Left renal cortex interstitium (tissue), 4 donors: ENCODE results near the gene ACTL10. TPM values are rescaled to one million over a fixed set of nuclear protein-coding genes. Genes with fewer than 3 reads are reported as not detected.
A peak's percentile ranks its signal among the peaks of the same experiment; 100 is the strongest.
"Not testable (repeated sequence)": the region's sequence is repeated elsewhere in the genome, so short reads cannot be mapped to it uniquely, and the experiment has no call there.

ENCODE experiments used
- DNase-seq, 4 donors: peaks; one replicate each; pipeline ENCODE4 v3.0.0-alpha.2; 2013; ENCODE audit warnings: low read depth in 4 of 4, low spot score in 2 of 4, missing footprints in 1 of 4
- polyA plus RNA-seq, 4 donors: library from polyadenylated mRNA; unstranded; fragments of 120-200 nt; gene quantifications; one replicate each; pipeline ENCODE4 v1.2.1, GENCODE V29; 2013; ENCODE audit not compliant: insufficient read length in 4 of 4

ACTL10 gene
- polyA plus RNA-seq: under 1 TPM; 0.35 to 0.75 (median 0.55) TPM

- peak in 3 of 4 donors; percentile 90 to 95 (median 93) for DNase-seq
Observed at GRCh38 chr20:33666293-33667244, at the start of gene ACTL10. TSS of gene ACTL10 (plus strand) at chr20:33666943. CDS start at chr20:33667498, 555 bp downstream.

GRCh38 chr20:33621717-33622400 is 44.9 kb upstream of the ACTL10 start:
- no peak for DNase-seq

GRCh38 chr20:33622705-33623365 is 43.9 kb upstream of the ACTL10 start:
- DNase-seq: no peak

- no peak for DNase-seq
Observed at GRCh38 chr20:33624399-33624798, 42.3 kb upstream of the ACTL10 start.

- no peak for DNase-seq
Observed at GRCh38 chr20:33626190-33626589, 40.6 kb upstream of the ACTL10 start.

GRCh38 chr20:33627577-33628216 is 39.0 kb upstream of the ACTL10 start:
- DNase-seq: no peak

- DNase-seq: no peak
Observed at GRCh38 chr20:33629533-33629932, 37.2 kb upstream of the ACTL10 start.

- no peak for DNase-seq
Observed at GRCh38 chr20:33629979-33630378, 36.8 kb upstream of the ACTL10 start.

GRCh38 chr20:33630507-33630906 is 36.2 kb upstream of the ACTL10 start:
- no peak for DNase-seq

GRCh38 chr20:33631910-33632309 is 34.8 kb upstream of the ACTL10 start:
- DNase-seq: not testable (repeated sequence)

GRCh38 chr20:33635341-33635740 is 31.4 kb upstream of the ACTL10 start:
- no peak for DNase-seq

- no peak for DNase-seq
Observed at GRCh38 chr20:33636776-33637175, 30.0 kb upstream of the ACTL10 start.

GRCh38 chr20:33640287-33640686 is 26.5 kb upstream of the ACTL10 start:
- DNase-seq: no peak

GRCh38 chr20:33644313-33645071 is 22.3 kb upstream of the ACTL10 start:
- DNase-seq: no peak

GRCh38 chr20:33645072-33645358 is 21.7 kb upstream of the ACTL10 start:
- DNase-seq: no peak

- DNase-seq: no peak
Observed at GRCh38 chr20:33645396-33645795, 21.3 kb upstream of the ACTL10 start.

GRCh38 chr20:33646191-33646590 is 20.6 kb upstream of the ACTL10 start:
- no peak for DNase-seq

- not testable (repeated sequence) for DNase-seq
Observed at GRCh38 chr20:33646959-33647602, 19.7 kb upstream of the ACTL10 start.

GRCh38 chr20:33647603-33648395 is 18.9 kb upstream of the ACTL10 start:
- DNase-seq: no peak
